Activated T-helper 1 cell treated with anti-CD3 and anti-CD28 coated beads, Interleukin-2, amount 50 U/mL, for 16 hours (primary cell): Measurements from ENCODE around the gene FBN1.

ENCODE experiments used
- DNase-seq, 2 donors: peaks; one replicate each; pipeline ENCODE4 v3.0.0-alpha.2; 2020; ENCODE audit warnings: low read depth in 1 of 2, low spot score in 1 of 2

FBN1 gene

GRCh38 chr15:48645558-48646330, at the start of gene FBN1:
Gene FBN1, minus strand, starts transcription at chr15:48645709. Its CDS starts 940 bp downstream, at chr15:48644769.
- DNase-seq: no peak

GRCh38 chr15:48693484-48693883, 48.0 kb upstream of the FBN1 start:
- DNase-seq: no peak

GRCh38 chr15:48688493-48688892, 43.0 kb upstream of the FBN1 start:
- no peak for DNase-seq

- DNase-seq: no peak
Observed at GRCh38 chr15:48683991-48684765, 38.7 kb upstream of the FBN1 start.

GRCh38 chr15:48682942-48683651, 37.6 kb upstream of the FBN1 start:
- no peak for DNase-seq

- no peak for DNase-seq
Observed at GRCh38 chr15:48681353-48681752, 35.8 kb upstream of the FBN1 start.

- no peak for DNase-seq
Observed at GRCh38 chr15:48680841-48681240, 35.3 kb upstream of the FBN1 start.

GRCh38 chr15:48679952-48680351, 34.4 kb upstream of the FBN1 start:
- no peak for DNase-seq

GRCh38 chr15:48678851-48679250, 33.3 kb upstream of the FBN1 start:
- DNase-seq: no peak

GRCh38 chr15:48677821-48678220, 32.3 kb upstream of the FBN1 start:
- DNase-seq: no peak

GRCh38 chr15:48675436-48675835, 29.9 kb upstream of the FBN1 start:
- no peak for DNase-seq

GRCh38 chr15:48674876-48675275, 29.4 kb upstream of the FBN1 start:
- no peak for DNase-seq

- DNase-seq: no peak
Observed at GRCh38 chr15:48672206-48672605, 26.7 kb upstream of the FBN1 start.

GRCh38 chr15:48671103-48672022, 25.9 kb upstream of the FBN1 start:
- no peak for DNase-seq

- no peak for DNase-seq
Observed at GRCh38 chr15:48667701-48668100, 22.2 kb upstream of the FBN1 start.

- DNase-seq: no peak
Observed at GRCh38 chr15:48664436-48664835, 18.9 kb upstream of the FBN1 start.

- DNase-seq: no peak
Observed at GRCh38 chr15:48657950-48658591, 12.6 kb upstream of the FBN1 start.

- no peak for DNase-seq
Observed at GRCh38 chr15:48654801-48655200, 9.3 kb upstream of the FBN1 start.

GRCh38 chr15:48653913-48654670, 8.6 kb upstream of the FBN1 start:
- no peak for DNase-seq

GRCh38 chr15:48653216-48653615, 7.7 kb upstream of the FBN1 start:
- DNase-seq: no peak
